GM23248 (cell line): ENCODE measurements around the gene GRIA1.

Experiments
- EZH2 ChIP-seq: fragments of 200-600 bp; sonication (generic); IDR thresholded peaks from 2 replicates; pipeline ENCODE4 v1.6.1; 2018; ENCODE audit warnings: antibody characterized with exemption, mild to moderate bottlenecking; ENCODE audit not compliant: insufficient read depth, poor library complexity, severe bottlenecking
- EZH2phosphoT487 ChIP-seq: fragments of 200-600 bp; sonication (generic); IDR thresholded peaks from 2 replicates; pipeline ENCODE4 v1.6.1; 2018; ENCODE audit warnings: antibody characterized with exemption, moderate library complexity, mild to moderate bottlenecking, low read depth; ENCODE audit not compliant: insufficient read depth

GRCh38 chr5:153469423-153469822 is 21.0 kb upstream of the GRIA1 start:
- TF ChIP-seq EZH2 (no peak), EZH2phosphoT487 (no peak)
